Prostate gland (tissue), 1 donor: Measurements from ENCODE around the gene SHD.

Source experiments
- POLR2A ChIP-seq: fragments of 450-650 bp; IDR thresholded peaks from one replicate; pipeline ENCODE4 v1.6.1; 2016; ENCODE audit warnings: antibody characterized with exemption, mild to moderate bottlenecking
- POLR2AphosphoS5 ChIP-seq: sonication (generic); formaldehyde crosslinking; IDR thresholded peaks from one replicate; pipeline ENCODE4 v1.6.1; 2017; ENCODE audit warnings: antibody characterized with exemption

- TF ChIP-seq POLR2A (no peak), POLR2AphosphoS5 (no peak)
Measured at GRCh38 chr19:4304538-4305256, 25.6 kb downstream of the SHD start, which contains the start of gene FSD1.
